A673 (cell line): ENCODE results near the gene CARD19. TPM values are rescaled to one million over a fixed set of nuclear protein-coding genes. Genes with fewer than 3 reads are reported as not detected.
A peak's percentile ranks its signal among the peaks of the same experiment; 100 is the strongest.

ENCODE experiments used
- BruUV-seq: library from RNA; stranded (reverse); fragments of 400-500 nt; replicated peaks from 2 replicates; lab custom pipeline; 2021; lab: Mats Ljungman, UMichigan
- CTCF ChIA-PET: fragments of 300-600 bp; sonication (Branson Sonifier 250); formaldehyde crosslinking; loops from one replicate; lab custom pipeline; 2022; ENCODE audit warnings: antibody characterized with exemption; lab: Charles Lee
- POLR2A ChIA-PET: fragments of 300-600 bp; sonication (Branson Sonifier 250); formaldehyde crosslinking; loops from one replicate; lab custom pipeline; 2022; ENCODE audit warnings: antibody characterized with exemption; ENCODE audit not compliant: low non-redundant PET; lab: Charles Lee
- DNase-seq: peaks from one replicate; pipeline ENCODE4 v3.0.0-alpha.2; 2015; ENCODE audit warnings: low spot score
- H3K27ac ChIP-seq: fragments of 200-600 bp; sonication (generic); 2 replicates; pipeline ENCODE4 v1.5.1; 2016; ENCODE audit warnings: mixed run types, low read depth, mild to moderate bottlenecking, mixed read lengths, antibody characterized with exemption, low read length; ENCODE audit not compliant: poor library complexity, severe bottlenecking
- H3K27me3 ChIP-seq: fragments of 200-600 bp; sonication (generic); replicated peaks from 2 replicates; pipeline ENCODE4 v1.6.1; 2017; ENCODE audit warnings: mixed run types, low read depth, mild to moderate bottlenecking, mixed read lengths, antibody characterized with exemption, low read length; ENCODE audit not compliant: insufficient read depth, poor library complexity
- H3K36me3 ChIP-seq: fragments of 200-600 bp; sonication (generic); 2 replicates; pipeline ENCODE4 v1.6.1; 2016; ENCODE audit warnings: mixed run types, mild to moderate bottlenecking, mixed read lengths, antibody characterized with exemption, low read length; ENCODE audit not compliant: insufficient read depth, poor library complexity, severe bottlenecking
- H3K4me1 ChIP-seq: fragments of 200-600 bp; sonication (generic); 2 replicates; pipeline ENCODE4 v1.6.1; 2017; ENCODE audit warnings: mixed run types, mild to moderate bottlenecking, mixed read lengths, antibody characterized with exemption, low read length; ENCODE audit not compliant: insufficient read depth, poor library complexity, severe bottlenecking
- H3K4me3 ChIP-seq: fragments of 200-600 bp; sonication (generic); 2 replicates; pipeline ENCODE4 v1.5.1; 2016; ENCODE audit warnings: low read depth, mixed run types, mild to moderate bottlenecking, mixed read lengths, low read length; ENCODE audit not compliant: poor library complexity, severe bottlenecking
- H3K9me3 ChIP-seq: fragments of 200-600 bp; sonication (generic); 2 replicates; pipeline ENCODE4 v1.6.1; 2016; ENCODE audit warnings: mixed run types, low read depth, mild to moderate bottlenecking, mixed read lengths, antibody characterized with exemption, low read length; ENCODE audit not compliant: poor library complexity, severe bottlenecking
- CTCF ChIP-seq: fragments of 300-800, 200-600 bp; sonication (generic); conservative IDR thresholded peaks from 2 replicates; pipeline ENCODE4 v1.5.1; 2017; ENCODE audit warnings: low read depth, mild to moderate bottlenecking, antibody characterized with exemption, low read length, moderate library complexity, mixed read lengths
- EZH2 ChIP-seq: fragments of 200-600 bp; sonication (generic); IDR thresholded peaks from 2 replicates; pipeline ENCODE4 v1.6.1; 2017; ENCODE audit warnings: borderline replicate concordance, low read depth, mild to moderate bottlenecking, mixed read lengths, antibody characterized with exemption, low read length; ENCODE audit not compliant: poor library complexity, severe bottlenecking
- intact Hi-C: fragments of 100-400 bp; cut with micrococcal nuclease; formaldehyde crosslinking; loops from one replicate; pipeline ENCODE4 v1.10.0; 2022; ENCODE audit not compliant: unreplicated experiment
- total RNA-seq: library from RNA; stranded (reverse); gene quantifications from 2 replicates; pipeline ENCODE4 v1.2.3, GENCODE V29; 2021

Gene CARD19
- total RNA-seq, 1 experiment from 2014 or later, result 12.2 TPM

DNA sequence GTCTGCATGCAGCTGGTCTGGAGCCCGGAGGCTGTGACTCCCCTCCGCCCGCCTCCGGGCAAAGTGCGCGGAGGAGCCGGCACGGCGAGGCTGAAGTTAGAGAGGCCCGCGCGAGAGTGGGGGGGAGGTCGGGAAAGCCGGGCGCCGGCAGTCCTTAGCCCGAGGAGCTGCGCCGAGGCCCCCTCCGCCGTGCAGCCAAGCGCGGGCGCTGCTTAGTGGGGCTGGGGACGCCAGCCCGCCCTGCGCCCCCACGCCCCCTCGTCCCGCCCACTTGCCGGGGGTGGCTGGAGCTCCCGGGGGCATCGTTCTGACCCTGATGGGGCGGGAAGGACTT, 37.6 kb downstream of the CARD19 start:
- Histone ChIP-seq H3K36me3 (no peaks in the 10 kb centered on the region), H3K4me3 (peak overlapping the region; percentile 86), H3K27me3 (no peaks in the 10 kb centered on the region), H3K27ac (peak overlapping the region; percentile 82), H3K9me3 (no peaks in the 10 kb centered on the region), H3K4me1 (peaks cover 10% of the 10 kb centered on the region)
- POLR2A ChIA-PET, result no interaction called here
- CTCF ChIA-PET, result no interaction called here
- intact Hi-C loops, result no loop called here
- DNase-seq, result peak; percentile 32
- no TSS peak for BruUV-seq
- TF ChIP-seq EZH2 (no peak), CTCF (no peak)

DNA sequence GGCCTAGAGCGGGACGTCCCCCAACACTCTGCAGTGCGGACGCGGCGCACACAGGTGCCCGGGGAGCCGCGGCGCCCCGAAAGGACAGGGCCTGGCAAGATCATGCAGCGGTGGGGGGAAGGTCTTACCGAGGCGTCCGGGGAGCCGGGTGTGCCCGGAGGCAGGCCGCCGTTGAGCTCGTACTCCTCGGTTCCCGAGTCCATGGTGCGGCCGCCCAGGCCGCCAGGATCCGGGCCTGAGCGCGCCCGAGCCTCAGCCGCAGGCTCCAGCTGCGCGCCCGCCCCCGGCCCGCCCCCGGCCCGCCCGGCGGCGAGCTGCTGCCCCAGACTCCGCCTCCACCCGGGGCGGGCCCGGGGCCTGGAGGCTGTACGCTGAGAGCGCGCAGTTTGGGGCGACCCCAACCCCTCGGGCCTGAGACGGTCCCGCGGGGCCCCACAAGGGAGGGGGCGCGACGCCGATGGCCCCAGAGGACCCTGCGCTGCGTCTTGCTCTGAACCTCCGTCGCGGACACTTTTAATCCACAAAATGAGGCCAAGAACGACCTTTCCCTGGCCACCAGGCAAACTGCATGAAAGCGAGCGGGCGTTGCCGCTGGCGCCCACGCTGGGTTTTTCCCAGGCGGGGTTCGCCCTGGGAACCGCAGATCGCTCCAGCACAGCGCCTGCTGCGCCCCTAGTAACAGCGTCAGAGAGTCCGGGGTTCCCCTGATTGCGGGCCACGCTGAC, 38.2 kb downstream of the CARD19 start, which contains the start of gene NINJ1:
TSS of gene NINJ1 (minus strand) at position 237 of the 725 bp plus-strand sequence. CDS start at position 203, 34 bp downstream.
- POLR2A ChIA-PET, result no interaction called here
- peaks cover 10% of the 10 kb centered on the region for H3K4me1 ChIP-seq
- CTCF ChIA-PET, result no interaction called here

GRCh38 chr9:93134740-93135444, 38.9 kb downstream of the CARD19 start:
- Histone ChIP-seq H3K9me3 (no peaks in the 10 kb centered on the region), H3K27me3 (no peaks in the 10 kb centered on the region), H3K36me3 (no peaks in the 10 kb centered on the region), H3K4me3 (peak overlapping the region; percentile 86), H3K27ac (peak overlapping the region; percentile 82), H3K4me1 (peaks cover 10% of the 10 kb centered on the region)
- POLR2A ChIA-PET, result no interaction called here
- no peak for TF ChIP-seq CTCF
- no peak for TF ChIP-seq EZH2
- no peak for DNase-seq
- BruUV-seq, result no TSS peak
- intact Hi-C loops, result no loop called here
- CTCF ChIA-PET, result no interaction called here

More for the DNA sequence above, 38.2 kb downstream of the CARD19 start, which contains the start of gene NINJ1:
- no peaks in the 10 kb centered on the region for H3K9me3 ChIP-seq
- H3K27ac ChIP-seq, result peak within 1 kb of the TSS; percentile 82
- H3K27me3 ChIP-seq, result no peaks in the 10 kb centered on the region
- TF ChIP-seq EZH2, result no peak
- TF ChIP-seq CTCF, result no peak
- intact Hi-C loops, result no loop called here
- peak within 1 kb of the TSS; percentile 86 for H3K4me3 ChIP-seq
- no peaks in the 10 kb centered on the region for H3K36me3 ChIP-seq
- BruUV-seq, result no TSS peak
- peak; percentile 77 for DNase-seq
